ENCODE measurements around the gene PNPLA6.

The PNPLA6 gene

GRCh38 chr19:7516333-7516732, 19.2 kb upstream of the PNPLA6 start:
- DNase-seq: no peak

GRCh38 chr19:7516878-7517277, 18.6 kb upstream of the PNPLA6 start:
- DNase-seq: no peak

- DNase-seq: no peak
Measured at GRCh38 chr19:7519361-7520130, 16.0 kb upstream of the PNPLA6 start.

- no peak for DNase-seq
Measured at GRCh38 chr19:7520131-7521051, 15.1 kb upstream of the PNPLA6 start.

- no peak for DNase-seq
Measured at GRCh38 chr19:7521551-7522071, 13.9 kb upstream of the PNPLA6 start.

- DNase-seq: peak; percentile 84
Measured at GRCh38 chr19:7522072-7522922, 13.2 kb upstream of the PNPLA6 start, which contains the start of gene MCOLN1. Gene MCOLN1, plus strand, starts transcription at chr19:7522624. Its CDS starts 127 bp downstream, at chr19:7522751.

- no peak for DNase-seq
Measured at GRCh38 chr19:7522923-7523667, 12.4 kb upstream of the PNPLA6 start.

GRCh38 chr19:7524523-7524922, 11.0 kb upstream of the PNPLA6 start:
- DNase-seq: no peak

GRCh38 chr19:7524992-7525739, 10.4 kb upstream of the PNPLA6 start:
- no peak for DNase-seq

- no peak for DNase-seq
Measured at GRCh38 chr19:7526059-7526929, 9.2 kb upstream of the PNPLA6 start.

GRCh38 chr19:7527516-7528191, 7.9 kb upstream of the PNPLA6 start:
- no peak for DNase-seq

- DNase-seq: no peak
Measured at GRCh38 chr19:7528192-7528519, 7.4 kb upstream of the PNPLA6 start.

GRCh38 chr19:7528522-7529245, 6.8 kb upstream of the PNPLA6 start:
- DNase-seq: no peak

GRCh38 chr19:7529246-7529600, 6.3 kb upstream of the PNPLA6 start:
- no peak for DNase-seq

- no peak for DNase-seq
Measured at GRCh38 chr19:7529610-7530490, 5.7 kb upstream of the PNPLA6 start.

- DNase-seq: no peak
Measured at GRCh38 chr19:7533281-7533885, 2.1 kb upstream of the PNPLA6 start.

GRCh38 chr19:7533925-7534480, 1.5 kb upstream of the PNPLA6 start:
- peak; percentile 26 for DNase-seq

Data from NCI-H524 treated with DMSO at 0.1 percent for 48 hours (cell line).